Left ventricle myocardium inferior (tissue), 1 donor: Measurements from ENCODE around the gene PCSK6. TPM values are rescaled to one million over a fixed set of nuclear protein-coding genes. Genes with fewer than 3 reads are reported as not detected.

Experiments
- DNase-seq: peaks from one replicate; pipeline ENCODE4 v3.0.0-alpha.2; 2020
- H3K27ac ChIP-seq: fragments of 200-600 bp; replicated peaks from 2 replicates; pipeline ENCODE4 v1.8.0; 2021
- H3K27me3 ChIP-seq: fragments of 200-600 bp; 2 replicates; pipeline ENCODE4 v1.8.0; 2021; ENCODE audit warnings: low read depth
- H3K36me3 ChIP-seq: fragments of 200-600 bp; 2 replicates; pipeline ENCODE4 v1.8.0; 2021
- H3K4me1 ChIP-seq: fragments of 200-600 bp; 2 replicates; pipeline ENCODE4 v1.8.0; 2021
- H3K4me3 ChIP-seq: fragments of 200-600 bp; 2 replicates; pipeline ENCODE4 v1.8.0; 2021; ENCODE audit warnings: mild to moderate bottlenecking, moderate library complexity
- H3K9me3 ChIP-seq: fragments of 200-600 bp; replicated peaks from 2 replicates; pipeline ENCODE4 v1.8.0; 2021
- intact Hi-C: fragments of 100-400 bp; cut with micrococcal nuclease; formaldehyde crosslinking; loops from one replicate; pipeline ENCODE4 v1.11.0; 2022
- total RNA-seq: library from RNA; stranded (reverse); fragmentation: NEBNext Ultra II Directional; extraction: Animal tissue kit (Norgen Biotek cat#: 25700); gene quantifications from one replicate; pipeline ENCODE4 v1.2.1, GENCODE V29; 2021
- TF ChIP-seq, protein P1 (sequence below): fragments of 200-600 bp; IDR thresholded peaks from 2 replicates; pipeline ENCODE4 v1.8.0; 2021; ENCODE audit warnings: antibody characterized with exemption, mild to moderate bottlenecking, borderline replicate concordance
- donor health status: DM: no; HTN: yes; CAD: no; lungs with severe emphysema.

The PCSK6 gene
- total RNA-seq, 1 donor from 2014 or later: 28.6 TPM

DNA sequence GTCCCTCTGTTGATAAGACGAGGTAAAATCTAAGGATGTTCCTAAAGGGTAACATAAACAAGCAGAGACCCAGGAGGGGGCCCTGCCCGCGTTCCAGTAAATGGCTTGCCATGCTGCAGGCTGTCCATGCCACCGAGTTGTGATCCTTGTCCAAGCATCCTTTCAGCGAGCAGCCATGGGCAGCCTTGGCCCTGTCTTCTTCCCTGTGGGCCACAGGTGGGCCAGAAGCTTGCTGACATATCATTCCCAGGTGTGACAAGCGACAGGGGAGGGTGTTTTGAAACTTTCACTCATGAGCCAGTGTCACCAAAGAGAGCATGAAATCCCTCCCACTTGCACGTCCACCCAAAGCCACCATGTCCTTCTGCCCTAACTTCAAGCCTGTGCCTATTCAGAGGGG, 53.7 kb downstream of the PCSK6 start:
- H3K27me3 ChIP-seq: no peaks in the 10 kb centered on the region
- DNase-seq: no peak
- intact Hi-C loops: no loop called here

DNA sequence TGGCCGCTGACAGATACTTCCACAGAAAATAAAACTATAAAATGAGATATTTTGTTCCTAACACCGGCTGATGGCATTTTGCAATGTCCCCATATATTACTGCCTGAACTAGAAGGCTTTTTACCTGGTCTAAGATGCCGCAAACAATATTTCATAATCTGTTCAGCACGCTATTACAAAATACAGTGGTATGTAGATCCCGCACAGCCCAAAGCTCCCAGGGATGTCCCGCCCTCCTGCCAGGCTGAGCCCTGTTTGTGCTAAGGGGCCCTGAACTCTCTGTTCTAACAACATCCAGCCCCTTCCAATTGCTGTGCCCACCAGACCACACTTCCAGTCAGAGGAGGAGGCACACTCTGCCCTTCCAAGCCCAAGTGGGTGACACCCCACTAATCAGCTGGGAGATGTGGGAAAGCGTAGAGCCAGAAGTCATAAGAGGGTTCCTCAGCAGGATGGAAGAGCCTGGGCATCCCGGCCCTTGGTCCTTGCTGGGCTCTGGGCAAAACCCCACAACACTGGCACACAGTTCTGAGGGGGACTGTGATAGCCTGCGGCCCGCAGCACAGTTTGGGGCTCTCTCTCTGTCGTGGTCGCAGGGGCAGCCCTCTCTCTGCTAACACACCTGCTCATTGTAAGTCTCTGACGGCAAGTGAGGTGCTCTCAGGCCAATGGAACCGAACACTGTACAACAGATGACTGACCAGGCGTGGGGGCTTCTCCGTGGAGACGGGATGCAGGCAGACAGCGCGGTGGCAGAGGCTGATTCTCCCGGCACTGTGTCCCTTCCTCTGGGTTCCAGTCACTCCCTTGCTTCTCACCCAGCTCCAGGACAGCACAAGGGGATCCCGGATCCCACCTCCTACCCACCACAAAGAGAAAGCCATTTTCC, 55.2 kb downstream of the PCSK6 start:
- DNase-seq: no peak
- no peaks in the 10 kb centered on the region for H3K27me3 ChIP-seq
- TF ChIP-seq, protein P1, sequence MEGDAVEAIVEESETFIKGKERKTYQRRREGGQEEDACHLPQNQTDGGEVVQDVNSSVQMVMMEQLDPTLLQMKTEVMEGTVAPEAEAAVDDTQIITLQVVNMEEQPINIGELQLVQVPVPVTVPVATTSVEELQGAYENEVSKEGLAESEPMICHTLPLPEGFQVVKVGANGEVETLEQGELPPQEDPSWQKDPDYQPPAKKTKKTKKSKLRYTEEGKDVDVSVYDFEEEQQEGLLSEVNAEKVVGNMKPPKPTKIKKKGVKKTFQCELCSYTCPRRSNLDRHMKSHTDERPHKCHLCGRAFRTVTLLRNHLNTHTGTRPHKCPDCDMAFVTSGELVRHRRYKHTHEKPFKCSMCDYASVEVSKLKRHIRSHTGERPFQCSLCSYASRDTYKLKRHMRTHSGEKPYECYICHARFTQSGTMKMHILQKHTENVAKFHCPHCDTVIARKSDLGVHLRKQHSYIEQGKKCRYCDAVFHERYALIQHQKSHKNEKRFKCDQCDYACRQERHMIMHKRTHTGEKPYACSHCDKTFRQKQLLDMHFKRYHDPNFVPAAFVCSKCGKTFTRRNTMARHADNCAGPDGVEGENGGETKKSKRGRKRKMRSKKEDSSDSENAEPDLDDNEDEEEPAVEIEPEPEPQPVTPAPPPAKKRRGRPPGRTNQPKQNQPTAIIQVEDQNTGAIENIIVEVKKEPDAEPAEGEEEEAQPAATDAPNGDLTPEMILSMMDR: no peak
- no peaks in the 10 kb centered on the region for H3K9me3 ChIP-seq
- peaks cover 16% of the 10 kb centered on the region for H3K4me1 ChIP-seq
- intact Hi-C loops: no loop called here
- H3K27ac ChIP-seq: no peak overlapping the region
- no peak overlapping the region for H3K4me3 ChIP-seq
- peaks cover 31% of the 10 kb centered on the region for H3K36me3 ChIP-seq

More for the DNA sequence above, 53.7 kb downstream of the PCSK6 start:
- Histone ChIP-seq H3K27ac (no peak overlapping the region), H3K36me3 (peaks cover 20% of the 10 kb centered on the region), H3K4me1 (peaks cover 21% of the 10 kb centered on the region), H3K9me3 (no peaks in the 10 kb centered on the region), H3K4me3 (no peak overlapping the region)
- TF ChIP-seq, protein P1: no peak

DNA sequence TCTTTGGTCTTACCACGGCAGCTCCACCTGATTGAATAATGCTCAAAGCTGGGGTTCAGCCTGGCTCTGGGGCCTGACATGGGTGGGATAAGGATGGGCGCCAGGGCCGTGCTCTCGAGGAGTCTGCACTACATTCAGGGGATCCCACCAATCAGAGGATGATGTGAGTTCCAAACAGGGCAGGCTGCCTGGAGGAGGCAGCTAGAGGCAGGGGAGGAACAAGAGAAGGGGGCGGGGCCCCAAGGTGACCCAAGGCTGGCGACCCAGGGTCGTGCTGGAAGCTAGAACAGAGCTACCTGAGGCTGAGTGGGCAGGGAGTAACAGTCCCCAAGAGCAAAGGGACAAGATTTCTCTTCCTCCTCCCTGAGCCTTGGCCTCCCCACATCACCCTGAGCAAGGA, 56.1 kb downstream of the PCSK6 start:
- TF ChIP-seq, protein P1: no peak
- no peak for DNase-seq
- H3K27ac ChIP-seq: no peak overlapping the region
- intact Hi-C loops: no loop called here
- no peaks in the 10 kb centered on the region for H3K27me3 ChIP-seq
- H3K4me1 ChIP-seq: peaks cover 7% of the 10 kb centered on the region
- no peak overlapping the region for H3K4me3 ChIP-seq
- H3K36me3 ChIP-seq: peaks cover 35% of the 10 kb centered on the region
- H3K9me3 ChIP-seq: no peaks in the 10 kb centered on the region

DNA sequence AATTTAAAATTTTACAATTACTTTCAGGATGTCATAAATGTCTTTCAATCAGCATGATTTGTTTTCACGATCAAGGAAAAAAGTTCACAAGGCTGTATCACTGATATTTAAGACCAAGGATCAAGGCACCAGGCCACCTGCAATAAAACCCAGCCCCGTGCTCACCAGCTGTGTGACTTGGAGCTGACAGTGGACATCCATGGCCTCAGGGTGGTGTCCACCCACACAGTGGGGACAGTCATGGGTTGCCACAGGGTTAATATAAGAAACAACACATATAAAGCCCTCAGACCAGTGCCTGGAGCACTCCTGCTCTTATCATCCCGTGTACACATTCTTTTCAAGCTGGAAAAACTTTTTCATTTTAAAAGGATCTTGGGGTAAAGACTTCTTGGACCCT, 56.5 kb downstream of the PCSK6 start:
- DNase-seq: no peak
- no peak overlapping the region for H3K27ac ChIP-seq
- peaks cover 3% of the 10 kb centered on the region for H3K4me1 ChIP-seq
- no peaks in the 10 kb centered on the region for H3K27me3 ChIP-seq
- H3K9me3 ChIP-seq: no peaks in the 10 kb centered on the region
- intact Hi-C loops: no loop called here
- TF ChIP-seq, protein P1: no peak
- no peak overlapping the region for H3K4me3 ChIP-seq
- H3K36me3 ChIP-seq: peaks cover 38% of the 10 kb centered on the region

DNA sequence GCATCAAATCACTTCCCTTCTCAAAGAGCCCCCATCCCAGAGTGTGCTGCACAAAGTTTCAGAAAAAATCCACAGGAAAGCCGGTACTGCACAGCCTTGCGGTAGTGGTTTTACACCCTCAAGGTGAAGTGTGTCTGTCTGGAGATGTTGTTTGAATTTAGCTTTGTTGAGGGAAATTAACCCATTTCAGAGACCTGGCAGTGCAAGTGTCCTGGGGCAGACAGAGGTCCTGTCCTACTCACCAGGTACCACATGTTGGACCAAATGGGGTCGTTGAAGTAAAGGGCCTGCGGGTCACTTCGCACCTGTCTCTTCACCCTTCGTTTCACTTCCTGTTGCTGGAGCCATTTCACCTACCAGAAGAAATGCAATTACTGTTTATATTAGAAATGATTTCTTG, 57.8 kb downstream of the PCSK6 start:
- no peak for DNase-seq
- Histone ChIP-seq H3K4me3 (no peak overlapping the region), H3K4me1 (no peaks in the 10 kb centered on the region), H3K27me3 (no peaks in the 10 kb centered on the region), H3K27ac (no peak overlapping the region), H3K9me3 (no peaks in the 10 kb centered on the region), H3K36me3 (peaks cover 50% of the 10 kb centered on the region)
- intact Hi-C loops: no loop called here
- TF ChIP-seq, protein P1: no peak
